CD4-positive, alpha-beta T cell treated with Interleukin-4 for 1 hour (primary cell): ENCODE data around the gene SUCO.
"Not testable (repeated sequence)": the region's sequence is repeated elsewhere in the genome, so short reads cannot be mapped to it uniquely, and the experiment has no call there.

Experiments used
- DNase-seq, 2 donors: peaks; one replicate each; pipeline ENCODE4 v3.0.0-alpha.2; 2020 to 2022

SUCO gene

DNA sequence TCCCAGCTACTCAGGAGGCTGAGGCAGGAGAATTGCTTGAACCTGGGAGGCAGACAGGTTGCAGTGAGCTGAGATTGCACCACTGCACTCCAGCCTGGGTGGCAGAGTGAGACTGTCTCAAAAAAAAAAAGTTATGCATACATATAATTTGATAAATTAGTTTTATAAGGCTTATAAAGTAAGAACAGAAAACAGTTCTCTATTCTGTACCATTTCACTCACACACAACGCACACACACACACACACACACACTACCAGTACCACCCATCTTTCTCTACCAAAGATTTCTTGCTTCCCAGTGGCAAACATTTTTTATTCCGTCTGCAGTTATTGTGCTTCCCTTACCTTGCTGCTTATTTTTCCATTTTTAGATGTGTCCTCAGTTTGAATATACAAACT, 79.5 kb downstream of the SUCO start:
- DNase-seq = no peak

DNA sequence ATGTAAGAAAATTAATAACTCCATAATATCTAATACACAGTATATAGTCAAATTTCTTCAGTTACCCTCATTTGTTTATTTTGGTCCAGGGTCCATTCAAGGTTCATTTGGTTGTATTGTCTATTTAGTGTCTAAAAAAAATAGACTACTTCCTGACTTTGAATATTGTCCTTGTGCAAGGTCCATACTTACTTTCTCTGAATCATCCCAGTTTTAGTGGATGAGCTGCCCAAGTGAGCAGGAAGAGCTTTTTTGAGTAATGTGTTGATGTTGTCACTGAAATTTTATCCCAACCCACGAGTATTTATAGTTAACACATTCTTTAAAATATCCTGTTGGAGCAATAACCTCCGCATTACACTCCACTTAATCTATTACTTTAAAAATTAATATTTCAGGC, 80.3 kb downstream of the SUCO start:
- no peak for DNase-seq

DNA sequence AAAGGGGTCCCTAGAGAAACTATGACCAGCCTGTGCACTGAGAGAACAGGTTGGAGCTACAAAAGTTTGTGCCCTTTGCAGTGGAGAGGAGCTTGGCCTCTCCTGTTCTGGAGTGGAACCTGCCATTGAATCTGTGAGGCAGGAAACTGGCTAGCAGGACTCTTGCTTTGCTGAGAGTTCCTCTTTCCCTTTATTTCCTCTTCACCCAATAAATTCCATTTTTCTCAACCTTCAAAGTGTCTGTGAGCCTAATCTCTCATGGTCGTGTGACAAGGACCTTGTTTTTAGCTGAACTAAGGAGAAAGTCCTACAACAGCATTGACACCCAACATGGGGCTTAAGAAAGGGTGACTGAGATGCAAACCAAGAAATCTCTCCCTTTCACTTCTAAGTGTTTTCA, 83.2 kb downstream of the SUCO start:
- DNase-seq = no peak

DNA sequence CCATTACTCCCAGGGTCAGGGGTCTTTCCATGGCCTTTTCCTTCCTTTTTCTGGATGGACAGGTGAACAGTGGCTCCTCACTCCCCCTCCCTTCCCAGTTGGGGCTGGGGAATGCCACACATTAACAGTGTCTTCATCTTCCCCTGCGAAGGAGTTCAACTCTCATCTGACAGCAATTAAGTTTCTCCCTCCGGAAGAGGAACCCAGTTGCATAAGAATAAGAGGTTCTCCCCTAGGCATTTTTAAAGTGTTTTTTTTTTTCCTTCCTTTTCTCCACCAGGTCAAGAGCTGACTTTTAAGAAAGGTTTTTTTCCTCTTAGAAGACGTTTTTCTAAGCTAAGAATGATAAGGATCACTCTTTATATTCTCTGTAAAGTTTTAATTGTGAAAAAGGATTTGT, 83.7 kb downstream of the SUCO start:
- DNase-seq = no peak

DNA sequence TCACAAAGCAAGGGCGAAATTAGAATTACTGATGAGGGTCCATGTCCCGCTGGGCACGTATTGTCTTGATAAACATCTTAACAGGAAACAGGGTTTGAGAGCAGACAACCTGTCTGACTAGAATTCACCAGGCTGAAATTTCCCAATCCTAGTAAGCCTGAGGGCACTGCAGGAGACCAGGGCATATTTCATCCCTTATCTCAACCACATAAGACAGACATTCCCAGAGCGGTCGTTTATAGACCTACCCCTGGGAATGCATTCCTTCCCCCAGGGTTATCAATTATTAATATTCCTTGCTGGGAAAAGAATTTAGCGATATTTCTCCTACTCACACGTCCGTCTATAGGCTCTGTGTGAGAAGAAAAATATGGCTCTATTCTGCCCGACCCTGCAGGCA, 87.7 kb downstream of the SUCO start:
- DNase-seq = not testable (repeated sequence)

DNA sequence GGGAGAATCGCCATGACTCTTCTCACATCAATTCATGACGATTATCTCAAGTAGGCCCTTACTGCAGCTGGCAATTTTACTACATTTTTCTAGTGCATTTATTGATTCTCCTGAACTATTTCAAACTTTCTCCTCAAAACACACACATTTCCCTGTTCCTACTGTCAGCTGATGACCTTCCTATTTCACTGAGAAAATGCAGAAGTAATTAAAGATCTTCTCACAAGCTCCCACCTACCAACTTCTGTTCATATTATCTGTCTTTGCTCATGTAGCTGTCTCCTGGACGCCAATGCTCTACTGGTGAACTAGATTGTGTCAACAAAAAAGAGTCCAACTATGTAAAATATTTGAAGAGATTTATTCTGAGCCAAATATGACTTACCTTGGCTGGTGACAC, 89.6 kb downstream of the SUCO start:
- DNase-seq = no peak

DNA sequence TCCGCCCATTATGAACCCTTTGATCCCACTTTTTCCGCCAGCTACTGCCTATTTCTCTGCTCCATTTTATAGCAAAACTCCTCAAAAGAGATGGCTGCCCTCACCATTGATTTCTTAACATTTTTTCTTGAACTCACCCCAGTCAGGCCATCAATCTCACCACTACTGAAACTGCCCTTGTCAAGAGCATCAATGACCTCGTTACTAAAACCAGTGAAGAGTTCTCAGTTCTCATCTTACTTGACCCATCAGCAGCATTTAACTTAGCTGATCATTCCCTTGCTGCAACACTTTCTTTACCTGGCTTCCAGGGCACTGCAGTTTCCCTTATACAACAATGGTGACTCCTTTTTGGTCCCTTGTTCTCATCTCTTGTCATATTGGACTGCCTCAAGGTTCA, 90.8 kb downstream of the SUCO start:
- no peak for DNase-seq

DNA sequence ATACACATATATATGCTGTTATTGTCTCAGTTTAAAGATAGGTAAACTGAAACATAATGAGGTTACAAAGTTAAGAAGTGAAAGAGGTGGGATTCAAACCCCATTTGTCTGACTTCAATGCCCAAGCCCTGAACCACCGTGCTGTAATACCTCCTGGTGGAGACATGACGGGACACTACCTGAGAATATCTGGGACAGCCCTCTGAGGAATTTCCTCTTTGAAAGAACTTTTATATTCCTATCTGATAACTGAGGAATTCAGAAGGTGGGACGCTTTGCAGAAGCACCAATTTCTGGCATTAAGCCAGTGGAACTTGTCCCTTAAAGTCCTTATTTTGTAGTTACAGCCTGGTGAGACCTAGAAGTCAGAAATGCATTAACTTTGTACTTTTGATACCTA, 93.9 kb downstream of the SUCO start:
- no peak for DNase-seq

DNA sequence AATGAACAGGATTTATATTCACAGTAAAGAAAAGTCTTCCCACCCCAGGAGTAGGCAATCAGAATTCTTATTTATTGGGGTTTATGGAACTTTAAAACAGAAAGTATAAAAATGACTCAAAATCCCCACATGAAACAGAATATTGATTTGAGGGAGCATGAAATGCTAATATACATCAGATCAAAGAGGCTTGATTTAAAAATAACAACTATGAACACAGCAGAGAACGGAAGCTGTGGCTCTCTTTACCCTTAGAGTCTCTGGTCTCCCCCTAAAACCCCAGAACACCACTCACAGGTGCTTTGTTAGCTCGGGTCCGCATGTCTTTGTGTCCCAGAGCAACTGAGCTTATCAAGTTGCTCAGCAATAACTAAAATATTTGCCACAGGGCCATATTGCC, 94.8 kb downstream of the SUCO start:
- DNase-seq = peak in 1 of 2 donors; percentile 39

DNA sequence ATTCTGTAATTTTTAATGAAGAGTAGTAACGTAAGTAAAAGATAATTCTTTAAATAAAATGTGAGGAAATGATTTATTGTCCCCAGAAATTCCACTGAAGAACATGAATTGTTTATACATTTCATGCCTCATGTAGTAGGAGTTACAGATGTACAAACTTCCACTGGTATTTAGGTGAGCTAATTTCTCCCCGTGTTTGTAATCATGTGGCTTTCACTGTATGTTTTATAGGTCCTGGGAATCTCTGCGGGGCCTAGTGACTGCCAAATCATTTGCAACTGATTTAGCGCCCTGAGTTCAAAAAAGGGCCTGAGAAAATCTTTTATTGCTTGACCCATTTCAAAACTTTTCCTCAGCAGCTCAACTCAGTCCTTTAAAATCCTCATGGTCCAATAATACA, 95.5 kb downstream of the SUCO start:
- DNase-seq = no peak

DNA sequence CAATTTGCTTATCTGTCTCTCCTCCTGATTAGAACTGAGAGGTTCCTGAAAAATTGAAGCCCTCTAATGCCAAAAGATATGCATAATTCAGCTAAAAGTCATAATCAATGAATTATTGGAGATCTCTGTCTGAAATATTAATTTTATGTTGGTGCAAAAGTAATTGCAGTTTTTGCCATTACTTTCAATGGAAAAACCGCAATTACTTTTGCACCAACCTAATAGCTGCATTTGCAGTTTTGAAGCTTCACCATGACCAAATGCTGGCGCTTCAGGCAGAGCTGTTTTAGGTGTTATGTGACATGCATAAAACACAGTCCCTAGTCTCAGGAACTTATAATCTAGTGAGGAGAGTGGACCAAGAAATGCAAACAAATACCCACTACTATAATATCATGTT, 96.2 kb downstream of the SUCO start:
- no peak for DNase-seq

DNA sequence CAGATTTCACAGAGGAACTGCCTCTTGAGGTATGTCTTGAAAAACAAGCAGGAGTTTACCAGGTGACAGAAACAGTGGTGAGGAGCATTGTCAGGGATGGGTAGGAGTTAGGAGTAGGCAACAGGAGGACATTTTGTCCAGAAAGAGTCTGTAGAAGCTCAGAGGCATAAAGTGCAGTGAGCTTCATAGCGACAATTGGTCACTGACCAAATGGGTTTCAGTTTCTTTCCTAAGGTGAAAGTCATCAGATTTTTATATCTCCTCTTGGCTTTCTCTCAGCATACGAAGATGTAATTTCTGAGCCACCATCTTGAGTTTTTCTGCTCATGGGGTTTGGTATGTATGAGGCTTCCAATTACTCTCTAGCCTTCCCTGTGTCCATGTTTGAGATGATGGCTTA, 96.7 kb downstream of the SUCO start:
- DNase-seq = no peak

DNA sequence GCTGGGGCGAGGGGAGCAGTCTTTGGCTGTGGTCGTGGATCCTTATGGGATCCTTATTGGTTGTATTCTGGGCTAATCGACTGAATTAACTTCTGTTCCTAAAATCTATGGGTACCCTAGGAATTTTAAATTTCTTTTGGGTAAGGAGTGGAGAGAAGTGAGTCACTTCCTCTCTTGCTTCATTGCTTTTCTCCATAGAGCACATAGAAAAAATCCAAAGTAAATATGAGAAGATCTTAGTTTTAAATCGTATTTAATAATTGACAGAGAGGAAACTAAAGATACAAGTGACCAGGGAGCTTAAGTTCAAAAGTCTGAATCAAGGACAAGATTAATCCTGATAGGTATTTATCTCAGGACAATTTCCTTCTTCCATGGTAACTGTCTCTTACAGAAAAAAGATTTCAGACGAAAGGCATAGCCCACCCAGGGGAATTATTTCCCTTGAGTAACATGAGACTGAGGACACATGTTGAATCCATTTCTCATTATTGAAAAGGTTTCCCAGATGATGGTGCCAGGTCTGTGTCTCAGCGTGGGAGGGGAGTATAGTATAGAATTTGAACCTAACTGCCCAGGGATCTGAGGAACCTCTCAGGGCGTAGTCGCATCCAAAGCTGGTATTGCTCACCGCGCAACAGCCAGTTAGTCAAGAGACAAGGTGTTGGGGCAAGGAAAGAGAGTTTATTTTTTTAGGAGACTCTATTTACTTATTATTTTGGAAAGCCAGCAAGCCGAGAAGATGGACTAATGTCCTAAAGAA, 97.3 kb downstream of the SUCO start:
- no peak for DNase-seq

DNA sequence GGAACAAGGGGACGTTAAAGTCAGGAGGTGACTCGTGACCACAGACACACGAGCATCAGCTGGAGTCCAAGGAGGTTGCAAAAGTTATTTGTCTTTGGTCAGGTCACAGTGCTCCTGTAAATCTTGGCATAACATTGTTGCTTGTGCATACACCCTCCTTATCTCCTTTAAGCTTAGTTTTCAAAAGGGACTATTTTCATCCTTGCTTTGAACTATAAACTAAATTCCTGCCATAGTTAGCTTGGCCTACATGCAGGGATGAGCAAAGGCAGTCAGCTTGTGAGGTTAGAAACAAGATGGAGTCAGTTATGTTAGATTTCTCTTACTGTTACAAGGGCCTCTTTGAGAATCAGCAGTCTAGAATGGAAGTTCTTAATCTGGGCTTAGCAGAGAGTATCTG, 97.9 kb downstream of the SUCO start:
- DNase-seq = no peak

DNA sequence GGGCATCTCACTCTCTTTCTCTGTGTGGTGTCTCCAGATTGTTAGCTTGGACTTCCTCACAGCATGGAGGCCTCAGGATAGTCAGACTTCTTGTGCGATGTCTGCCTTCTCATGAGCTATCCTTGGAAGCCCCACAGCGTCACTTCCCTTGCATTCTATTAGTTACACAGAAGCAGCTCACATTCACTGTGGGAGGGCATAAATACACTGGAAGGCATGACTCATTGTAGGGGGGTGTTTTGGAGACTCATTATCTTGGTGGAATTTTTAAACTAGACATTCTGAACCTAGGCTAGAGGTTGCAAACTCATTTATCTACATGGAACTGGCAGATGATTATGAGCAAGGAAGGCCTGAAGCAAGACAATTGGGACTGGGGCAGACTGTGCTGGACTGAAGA, 104.6 kb downstream of the SUCO start:
- DNase-seq = no peak

DNA sequence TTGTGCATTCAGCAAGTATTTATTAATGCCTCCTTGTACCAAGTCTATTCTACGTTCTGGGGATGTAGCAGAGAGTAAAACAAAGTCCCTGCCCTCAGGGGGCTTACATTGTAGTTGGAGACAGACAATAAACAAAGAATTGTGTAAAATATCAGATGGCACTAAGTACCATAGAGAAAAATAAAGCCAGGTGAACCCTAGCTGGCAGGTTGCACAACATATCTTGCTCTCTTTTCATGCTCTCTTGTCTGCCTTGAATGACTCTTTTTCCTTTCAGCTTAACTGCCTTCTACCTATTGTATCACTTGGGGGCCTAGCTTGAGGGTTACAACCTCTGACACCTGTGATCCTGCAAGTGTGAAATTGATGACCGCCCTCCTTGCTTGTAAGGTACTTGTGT, 105.3 kb downstream of the SUCO start:
- DNase-seq = no peak

DNA sequence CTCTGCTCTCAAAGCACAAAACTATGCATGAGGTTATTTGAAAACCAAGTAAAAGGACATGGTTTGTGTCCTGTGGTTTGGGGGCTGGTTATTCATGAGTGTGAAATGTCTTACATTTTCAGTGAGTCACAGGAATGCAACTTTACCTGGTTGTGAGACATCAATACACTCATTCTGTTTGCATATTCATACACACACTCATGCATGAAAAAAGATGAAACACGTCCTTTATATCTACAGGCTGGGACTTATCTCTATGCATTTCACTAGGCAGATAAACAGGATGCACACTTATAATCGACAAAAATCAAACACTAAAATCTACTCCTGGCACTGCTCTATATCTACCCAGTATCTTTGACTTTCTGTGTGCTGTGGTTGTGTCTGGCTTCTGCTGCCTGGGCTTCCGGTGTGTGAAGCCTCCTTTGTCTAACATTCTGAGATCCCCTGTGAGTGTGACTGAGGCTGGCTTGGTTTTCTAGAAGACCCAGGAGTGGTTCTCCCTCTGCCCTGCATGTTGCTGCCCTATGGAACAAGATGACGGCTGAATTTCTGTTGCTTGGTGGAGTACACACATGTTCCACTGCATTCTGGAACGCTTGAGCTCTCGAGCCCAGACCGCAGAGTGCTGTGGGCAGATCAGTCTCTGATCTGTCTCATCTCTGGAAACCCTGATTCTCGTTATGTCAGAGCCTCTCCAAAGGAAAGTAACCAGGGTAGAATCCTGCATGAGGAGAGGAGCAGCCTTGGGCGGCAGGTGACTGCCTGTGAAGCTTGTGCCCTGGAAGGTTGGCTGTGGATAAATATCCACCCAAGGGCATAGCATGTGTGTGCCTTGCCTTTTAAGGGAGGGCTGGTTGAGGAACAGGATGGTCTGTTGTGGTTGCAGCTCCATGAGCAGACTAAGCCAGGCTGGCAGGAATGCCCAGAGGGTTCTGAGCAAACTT, 106.2 kb downstream of the SUCO start:
- DNase-seq = peak; percentile 49 to 65

DNA sequence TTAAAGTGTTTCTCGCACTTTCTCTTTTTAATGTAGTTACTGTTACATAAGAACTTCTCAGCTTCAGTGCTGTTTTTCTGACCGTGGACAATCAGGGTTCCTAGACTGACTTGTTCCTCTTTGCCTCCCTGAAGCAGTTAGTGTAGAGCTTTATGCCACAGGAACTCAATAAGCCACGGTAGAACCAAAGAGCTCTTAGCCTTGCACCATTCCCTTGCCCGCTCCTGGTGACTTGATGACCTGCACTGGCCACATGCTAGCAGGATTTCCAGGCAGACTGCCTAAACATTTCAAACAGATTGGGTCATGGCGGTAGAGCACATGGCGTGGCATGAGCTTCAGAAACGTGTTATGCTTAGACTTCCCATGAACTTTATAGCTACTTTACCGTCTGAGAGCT, 107.2 kb downstream of the SUCO start:
- DNase-seq = no peak

DNA sequence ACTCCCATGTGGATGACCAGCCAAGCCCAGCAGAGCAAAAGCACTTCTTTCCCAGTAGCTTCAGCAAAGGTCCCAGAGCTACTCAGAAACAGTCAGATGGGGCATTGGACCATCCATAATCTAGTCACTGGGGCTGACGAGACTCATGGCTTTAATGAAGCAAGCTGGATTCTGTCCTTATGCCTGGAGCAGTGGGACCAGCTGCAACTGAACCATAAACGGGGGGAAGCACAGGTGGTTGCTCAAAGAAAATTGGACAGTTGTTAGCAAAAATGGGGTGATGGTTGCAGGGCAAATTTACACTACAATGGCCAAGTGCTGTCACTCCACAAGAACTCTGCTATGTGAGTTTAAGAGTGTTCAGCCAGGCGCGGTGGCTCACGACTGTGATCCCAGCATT, 108.5 kb downstream of the SUCO start:
- no peak for DNase-seq

DNA sequence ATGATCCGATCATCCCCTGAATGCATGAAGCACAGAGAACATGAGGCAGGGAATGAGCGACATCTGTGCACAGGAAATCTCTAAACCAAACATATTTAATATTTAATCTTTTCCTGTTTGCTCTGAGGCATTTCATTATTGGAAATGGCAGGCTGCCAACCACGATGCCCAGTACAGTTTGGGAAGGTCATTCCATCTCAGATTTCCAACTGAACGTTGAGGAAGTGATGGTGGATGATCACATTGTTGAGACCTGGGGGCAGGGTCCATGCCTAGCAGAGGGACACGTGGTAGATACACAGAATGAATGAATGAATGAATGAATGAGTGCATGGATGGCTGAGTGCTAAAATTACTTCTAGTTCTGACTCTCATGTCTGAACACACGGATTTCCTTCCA, 110.0 kb downstream of the SUCO start:
- DNase-seq = no peak

DNA sequence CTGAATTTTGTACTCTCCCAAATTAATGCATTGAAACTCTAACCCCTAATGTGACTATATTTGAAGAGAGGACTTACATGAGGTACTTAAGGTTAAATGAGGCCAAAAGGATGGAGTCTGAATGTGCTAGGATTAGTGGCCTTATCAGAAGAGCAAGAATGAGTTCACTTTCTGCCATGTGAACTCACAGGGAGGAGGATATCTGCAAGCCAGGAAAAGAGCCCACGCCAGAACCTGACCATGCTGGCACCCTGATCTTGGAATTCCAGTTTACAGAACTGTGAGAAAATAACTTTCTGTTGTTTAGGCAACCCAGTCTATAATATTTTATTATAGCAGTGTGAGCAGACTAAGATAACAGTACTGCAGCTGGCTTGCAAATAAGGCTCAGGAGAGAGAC, 113.7 kb downstream of the SUCO start:
- no peak for DNase-seq

DNA sequence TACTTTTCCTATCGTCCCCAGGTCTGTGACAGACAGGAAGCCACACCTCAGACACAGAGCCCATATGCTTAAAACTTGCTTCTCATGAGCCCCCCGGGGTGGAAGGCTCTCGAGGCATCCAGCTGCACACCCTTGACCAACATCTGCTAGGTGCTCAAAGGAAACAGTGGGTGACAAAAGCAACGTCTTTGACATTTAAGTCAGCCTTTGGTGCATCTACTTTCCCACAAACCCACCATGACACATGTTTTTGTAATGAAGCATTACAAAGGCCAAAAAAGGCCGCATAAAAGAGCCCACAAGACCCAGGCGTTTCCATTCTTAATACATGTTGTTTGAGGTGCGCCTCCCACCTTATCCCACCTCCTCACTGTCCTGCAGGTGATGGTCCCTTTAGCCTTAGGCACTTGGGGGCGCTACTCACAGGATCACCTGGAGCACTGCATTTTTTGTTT, 114.2 kb downstream of the SUCO start:
- peak in 1 of 2 donors; percentile 15 for DNase-seq

DNA sequence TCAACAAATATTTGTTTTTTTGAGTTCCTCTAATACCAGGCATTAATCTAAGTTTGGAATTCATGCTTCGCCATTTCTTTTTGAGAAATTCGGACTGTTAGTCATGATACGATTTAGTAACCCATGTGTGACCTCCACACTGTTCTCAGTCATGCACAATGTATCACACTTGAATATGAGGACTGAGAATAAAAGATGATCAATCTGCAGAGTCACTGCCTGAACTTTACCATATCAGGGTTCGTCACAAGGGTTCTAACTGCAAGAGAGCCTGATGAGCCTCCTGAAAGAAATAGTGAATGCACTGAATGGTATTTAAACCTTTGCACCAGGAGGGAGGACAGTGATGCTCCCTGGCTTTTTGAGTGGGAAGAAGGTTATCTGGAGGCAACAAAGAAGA, 115.0 kb downstream of the SUCO start:
- DNase-seq = no peak

DNA sequence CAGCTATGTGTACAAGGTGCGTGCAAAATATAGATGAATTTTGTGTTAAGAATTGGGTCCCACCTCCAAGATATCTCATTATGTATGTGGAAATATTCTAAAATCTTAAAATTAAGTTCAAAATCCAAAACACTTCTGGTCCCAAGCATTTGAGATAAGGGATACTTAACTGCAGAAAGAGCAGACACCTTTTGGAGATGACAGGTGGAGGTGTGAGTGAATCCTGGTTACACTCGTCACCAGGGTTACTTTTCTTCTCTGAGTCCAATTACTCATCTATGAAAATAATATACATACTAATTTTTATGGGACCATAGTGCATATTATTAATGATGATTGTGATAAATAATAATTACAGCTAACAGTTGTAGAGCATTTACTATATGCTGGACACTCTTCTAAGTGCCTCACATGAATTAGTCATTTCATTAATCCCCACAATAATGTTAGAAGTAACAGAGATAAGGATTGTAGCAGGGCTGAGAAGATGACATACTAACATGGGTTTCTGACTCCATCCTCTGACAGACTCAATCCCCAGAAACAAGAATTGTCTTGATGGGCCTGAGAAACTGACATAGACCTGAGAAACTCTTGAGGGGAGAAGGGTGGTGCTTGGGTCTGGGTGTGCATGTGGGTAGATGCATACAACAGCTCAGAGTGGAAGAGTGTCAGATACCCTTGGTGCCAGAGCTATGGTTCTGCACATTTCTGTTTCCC, 117.7 kb downstream of the SUCO start:
- DNase-seq = no peak
